DOHH2 (cell line): ENCODE results near the gene ABAT.

Experiments
- CTCF ChIP-seq: fragments of 200-600 bp; sonication (generic); IDR thresholded peaks from one replicate; pipeline ENCODE4 v1.5.1; 2014; ENCODE audit warnings: antibody characterized with exemption, mild to moderate bottlenecking, low read depth, low read length; ENCODE audit not compliant: poor library complexity, severe bottlenecking
- EZH2phosphoT487 ChIP-seq: fragments of 200-600 bp; sonication (generic); IDR thresholded peaks from 2 replicates; pipeline ENCODE4 v1.6.1; 2017; ENCODE audit warnings: borderline replicate concordance, mild to moderate bottlenecking, antibody characterized with exemption, low read length, moderate library complexity, mixed read lengths

- TF ChIP-seq EZH2phosphoT487, result no peak
- TF ChIP-seq CTCF, result no peak
Observed at GRCh38 chr16:8649829-8650554, 24.4 kb upstream of the ABAT start.
